Esophagus (tissue), 2 donors: ENCODE measurements around the gene DSG3. TPM values are rescaled to one million over a fixed set of nuclear protein-coding genes. Genes with fewer than 3 reads are reported as not detected.
"Not testable (repeated sequence)": the region's sequence is repeated elsewhere in the genome, so short reads cannot be mapped to it uniquely, and the experiment has no call there.

Experiments
- H3K27ac ChIP-seq, 2 donors: one replicate each; pipeline ENCODE4 v1.5.1; 2013; ENCODE audit warnings: low read depth in 2 of 2, mild to moderate bottlenecking in 2 of 2, inconsistent platforms in 1 of 2, low read length in 1 of 2, moderate library complexity in 1 of 2
- H3K27me3 ChIP-seq, 2 donors: one replicate each; pipeline ENCODE4 v1.6.1; 2013; ENCODE audit warnings: low read length in 2 of 2, control low read depth in 1 of 2, mild to moderate bottlenecking in 1 of 2; ENCODE audit not compliant: insufficient read depth in 2 of 2, control insufficient read depth in 1 of 2
- H3K36me3 ChIP-seq, 2 donors: one replicate each; pipeline ENCODE4 v1.6.1; 2013; ENCODE audit warnings: low read length in 1 of 2; ENCODE audit not compliant: control insufficient read depth in 2 of 2, insufficient read depth in 2 of 2
- H3K4me1 ChIP-seq, 2 donors: one replicate each; pipeline ENCODE4 v1.6.1; 2013; ENCODE audit warnings: low read length in 1 of 2; ENCODE audit not compliant: control insufficient read depth in 2 of 2, insufficient read depth in 2 of 2
- H3K4me3 ChIP-seq, 2 donors: one replicate each; pipeline ENCODE4 v1.5.1; 2013; ENCODE audit warnings: low read length in 2 of 2, mild to moderate bottlenecking in 2 of 2, low read depth in 1 of 2, moderate library complexity in 1 of 2
- H3K9me3 ChIP-seq, 2 donors: one replicate each; pipeline ENCODE4 v1.6.1; 2013; ENCODE audit warnings: mild to moderate bottlenecking in 2 of 2, low read depth in 1 of 2, low read length in 1 of 2, moderate library complexity in 1 of 2; ENCODE audit not compliant: control insufficient read depth in 2 of 2, insufficient read depth in 1 of 2
- WGBS, 2 donors: extraction: QIAGEN DNeasy Blood & Tissue Kit; methylation state at CpG; one replicate each; pipeline ENCODE4 v1.1.7; 2013; 5-methylcytosine and 5-hydroxymethylcytosine counted together
- polyA plus RNA-seq, 2 donors: library from polyadenylated mRNA; stranded (reverse); fragments of 200-250 nt; gene quantifications; one replicate each; pipeline ENCODE4 v1.2.3, GENCODE V29; 2013
- donor health status: healthy with polysubstance abuse.
- donor health status: Bipolar disorder and iron deficiency.

DSG3 gene
- polyA plus RNA-seq, 2 donors: 130 to 305 TPM

GRCh38 chr18:31497836-31498573, 50.5 kb downstream of the DSG3 start, which contains the start of gene DSG2:
Gene DSG2, plus strand, starts transcription at chr18:31498177. Its CDS starts 75 bp downstream, at chr18:31498252.
- peak within 1 kb of the TSS; percentile 74 to 86 for H3K27ac ChIP-seq

GRCh38 chr18:31498574-31499524, 51.3 kb downstream of the DSG3 start:
- Histone ChIP-seq H3K36me3 (no peaks in the 10 kb centered on the region), H3K4me3 (peak overlapping the region; percentile 57 to 59), H3K27ac (peak overlapping the region; percentile 74 to 86), H3K9me3 (no peaks in the 10 kb centered on the region), H3K4me1 (peaks cover 0 to 7% of the 10 kb centered on the region in 2 donors), H3K27me3 (no peaks in the 10 kb centered on the region)
- WGBS, 2 donors: 13% methylated on average over 22 of the region's 22 CpGs

More at GRCh38 chr18:31497836-31498573, 50.5 kb downstream of the DSG3 start, which contains the start of gene DSG2:
- Histone ChIP-seq H3K36me3 (no peaks in the 10 kb centered on the region), H3K4me1 (peaks cover 0 to 10% of the 10 kb centered on the region in 2 donors), H3K4me3 (peak within 1 kb of the TSS; percentile 57 to 59), H3K27me3 (no peaks in the 10 kb centered on the region), H3K9me3 (no peaks in the 10 kb centered on the region)
- WGBS, 2 donors: 1 to 2% methylated on average over 73 to 79 of the region's 79 CpGs

GRCh38 chr18:31500051-31500688, 52.6 kb downstream of the DSG3 start:
- Histone ChIP-seq H3K9me3 (no peaks in the 10 kb centered on the region), H3K27me3 (no peaks in the 10 kb centered on the region), H3K4me3 (no peak overlapping the region), H3K27ac (peak overlapping the region; percentile 30 to 63), H3K36me3 (no peaks in the 10 kb centered on the region), H3K4me1 (peaks cover 0 to 7% of the 10 kb centered on the region in 2 donors)
- 62 to 63% methylated on average over 6 of the region's 6 CpGs for WGBS, 2 donors

- Histone ChIP-seq H3K27ac (no peak overlapping the region), H3K4me3 (no peak overlapping the region), H3K36me3 (no peaks in the 10 kb centered on the region), H3K27me3 (no peaks in the 10 kb centered on the region), H3K9me3 (no peaks in the 10 kb centered on the region), H3K4me1 (peaks cover 0 to 3% of the 10 kb centered on the region in 2 donors)
- WGBS, 2 donors: 96% methylated on average over 4 of the region's 4 CpGs
Observed at GRCh38 chr18:31503011-31503410, 55.5 kb downstream of the DSG3 start.

- H3K4me3 ChIP-seq: no peak overlapping the region
- WGBS, 2 donors: 74 to 76% methylated on average over 10 of the region's 10 CpGs
- peaks cover 0 to 3% of the 10 kb centered on the region in 2 donors for H3K4me1 ChIP-seq
- H3K27me3 ChIP-seq: no peaks in the 10 kb centered on the region
- H3K27ac ChIP-seq: no peak overlapping the region
- H3K9me3 ChIP-seq: no peaks in the 10 kb centered on the region
- no peaks in the 10 kb centered on the region for H3K36me3 ChIP-seq
Observed at GRCh38 chr18:31504455-31505147, 57.1 kb downstream of the DSG3 start.

GRCh38 chr18:31505156-31505555, 57.6 kb downstream of the DSG3 start:
- Histone ChIP-seq H3K9me3 (no peaks in the 10 kb centered on the region), H3K36me3 (no peaks in the 10 kb centered on the region), H3K4me1 (peaks cover 0 to 2% of the 10 kb centered on the region in 2 donors), H3K4me3 (no peak overlapping the region), H3K27ac (no peak overlapping the region), H3K27me3 (no peaks in the 10 kb centered on the region)
- WGBS, 2 donors: 57 to 77% methylated on average over 6 of the region's 6 CpGs

- WGBS, 2 donors: 53 to 57% methylated on average over 5 of the region's 5 CpGs
- Histone ChIP-seq H3K36me3 (no peaks in the 10 kb centered on the region), H3K27me3 (no peaks in the 10 kb centered on the region), H3K27ac (no peak overlapping the region), H3K9me3 (no peaks in the 10 kb centered on the region), H3K4me1 (peaks cover 0 to 3% of the 10 kb centered on the region in 2 donors), H3K4me3 (no peak overlapping the region)
Observed at GRCh38 chr18:31506024-31506742, 58.6 kb downstream of the DSG3 start.

- H3K27me3 ChIP-seq, H3K9me3 ChIP-seq, H3K36me3 ChIP-seq, H3K4me3 ChIP-seq, H3K4me1 ChIP-seq, H3K27ac ChIP-seq: not testable (repeated sequence)
- WGBS, 2 donors: 88 to 98% methylated on average over 2 of the region's 2 CpGs
Observed at GRCh38 chr18:31507124-31507523, 59.6 kb downstream of the DSG3 start.
